NCI-H187 treated with DMSO at 0.1 percent for 48 hours (cell line): ENCODE results near the gene PATJ.
"Not testable (repeated sequence)": the region's sequence is repeated elsewhere in the genome, so short reads cannot be mapped to it uniquely, and the experiment has no call there.

ENCODE experiments used
- DNase-seq: peaks from one replicate; lab custom pipeline; 2025; lab: John Stamatoyannopoulos, UW

The PATJ gene

GRCh38 chr1:62180054-62180453 lies 437.8 kb downstream of the PATJ start:
- DNase-seq, result not testable (repeated sequence)

- no peak for DNase-seq
These were observed 438.4 kb downstream of the PATJ start for GRCh38 chr1:62180639-62181038.

- DNase-seq, result no peak
These were observed 439.3 kb downstream of the PATJ start for GRCh38 chr1:62181532-62181931.

- not testable (repeated sequence) for DNase-seq
These were observed 439.9 kb downstream of the PATJ start for GRCh38 chr1:62182157-62182556.

GRCh38 chr1:62183164-62184020 lies 441.1 kb downstream of the PATJ start:
- not testable (repeated sequence) for DNase-seq

- DNase-seq, result no peak
These were observed 442.1 kb downstream of the PATJ start for GRCh38 chr1:62184336-62184735.

GRCh38 chr1:62185233-62185632 lies 443.0 kb downstream of the PATJ start:
- not testable (repeated sequence) for DNase-seq

- no peak for DNase-seq
These were observed 443.4 kb downstream of the PATJ start for GRCh38 chr1:62185677-62186076.

GRCh38 chr1:62187548-62187947 lies 445.3 kb downstream of the PATJ start:
- DNase-seq, result no peak

GRCh38 chr1:62188111-62188510 lies 445.8 kb downstream of the PATJ start:
- no peak for DNase-seq

- no peak for DNase-seq
These were observed 452.6 kb downstream of the PATJ start, which contains the start of gene L1TD1 for GRCh38 chr1:62194651-62195544. TSS of gene L1TD1 (plus strand) at chr1:62194849. CDS start at chr1:62206629, 11,780 bp downstream.

GRCh38 chr1:62196086-62196690 lies 453.9 kb downstream of the PATJ start:
- DNase-seq, result no peak

- no peak for DNase-seq
These were observed 455.9 kb downstream of the PATJ start for GRCh38 chr1:62198069-62198780.

- no peak for DNase-seq
These were observed 456.5 kb downstream of the PATJ start for GRCh38 chr1:62198781-62199125.

GRCh38 chr1:62207187-62207586 lies 464.9 kb downstream of the PATJ start:
- DNase-seq, result no peak

- no peak for DNase-seq
These were observed 465.8 kb downstream of the PATJ start for GRCh38 chr1:62208087-62208486.

- DNase-seq, result no peak
These were observed 466.7 kb downstream of the PATJ start for GRCh38 chr1:62208970-62209369.

- no peak for DNase-seq
These were observed 467.8 kb downstream of the PATJ start for GRCh38 chr1:62209931-62210595.

GRCh38 chr1:62210960-62211359 lies 468.7 kb downstream of the PATJ start:
- DNase-seq, result no peak

- DNase-seq, result no peak
These were observed 470.1 kb downstream of the PATJ start for GRCh38 chr1:62212411-62212810.
